SH-SY5Y (cell line): ENCODE results near the gene DYDC2.

Source experiments
- GATA2 ChIP-seq: IDR thresholded peaks from 2 replicates; pipeline ENCODE4 v1.6.1; 2011; ENCODE audit warnings: mild to moderate bottlenecking, low read depth, low read length
- GATA3 ChIP-seq: IDR thresholded peaks from 2 replicates; pipeline ENCODE4 v1.6.1; 2011; ENCODE audit warnings: low read depth, mild to moderate bottlenecking, low read length, moderate library complexity

DNA sequence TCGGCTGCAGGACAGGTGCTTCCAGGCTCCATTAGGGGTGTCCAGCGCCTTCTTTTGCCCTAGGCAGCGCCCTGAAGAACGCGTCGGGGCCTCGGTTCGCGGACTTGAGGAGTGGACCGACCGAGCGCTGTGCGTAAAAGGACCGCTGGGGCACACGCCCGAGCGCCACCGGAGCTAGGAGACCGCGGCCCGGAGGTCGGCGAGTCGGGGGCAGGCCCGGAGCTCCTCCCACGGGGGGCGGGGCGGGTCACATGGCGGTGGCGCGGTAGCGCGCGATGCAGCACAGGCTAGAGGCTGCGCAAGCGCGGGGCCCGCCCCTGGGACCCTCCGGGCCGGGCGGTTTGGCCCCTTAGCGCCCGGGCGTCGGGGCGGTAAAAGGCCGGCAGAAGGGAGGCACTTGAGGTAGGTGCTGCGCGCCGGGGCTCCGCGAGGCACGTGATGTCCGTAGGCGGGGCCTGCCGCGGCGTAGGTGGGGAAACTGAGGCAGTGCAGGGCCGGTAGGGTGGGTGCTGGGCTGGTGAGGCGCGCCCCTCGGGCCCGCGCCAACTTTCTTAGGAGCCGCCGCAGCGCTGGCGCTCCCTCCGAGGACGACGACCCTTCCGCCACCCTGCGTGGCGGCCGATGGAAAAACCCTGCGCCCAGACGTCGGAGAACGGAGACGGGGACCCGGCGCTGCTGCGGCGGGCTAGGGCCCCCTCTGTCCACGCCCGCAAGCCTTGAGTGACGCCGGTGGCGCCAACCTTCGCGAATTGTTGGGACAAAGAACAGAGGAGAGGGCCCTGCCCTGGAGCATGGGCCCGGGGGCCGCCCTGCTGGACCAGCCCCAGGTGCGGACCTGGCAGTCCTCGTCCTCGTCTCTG, 51.9 kb downstream of the DYDC2 start, which contains the start of gene PRXL2A:
- TF ChIP-seq GATA3 (no peak), GATA2 (no peak)
